HG02642 (cell line): ENCODE data around the gene TNFAIP1.
"Not testable (repeated sequence)": the region's sequence is repeated elsewhere in the genome, so short reads cannot be mapped to it uniquely, and the experiment has no call there.

Source experiments
- ATAC-seq: cut with Tn5 transposase; IDR thresholded peaks from one replicate; pipeline ENCODE4 v1.9.1; 2021; ENCODE audit warnings: mild to moderate bottlenecking; ENCODE audit not compliant: unreplicated experiment, poor library complexity

The TNFAIP1 gene, protein sequence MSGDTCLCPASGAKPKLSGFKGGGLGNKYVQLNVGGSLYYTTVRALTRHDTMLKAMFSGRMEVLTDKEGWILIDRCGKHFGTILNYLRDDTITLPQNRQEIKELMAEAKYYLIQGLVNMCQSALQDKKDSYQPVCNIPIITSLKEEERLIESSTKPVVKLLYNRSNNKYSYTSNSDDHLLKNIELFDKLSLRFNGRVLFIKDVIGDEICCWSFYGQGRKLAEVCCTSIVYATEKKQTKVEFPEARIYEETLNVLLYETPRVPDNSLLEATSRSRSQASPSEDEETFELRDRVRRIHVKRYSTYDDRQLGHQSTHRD

DNA sequence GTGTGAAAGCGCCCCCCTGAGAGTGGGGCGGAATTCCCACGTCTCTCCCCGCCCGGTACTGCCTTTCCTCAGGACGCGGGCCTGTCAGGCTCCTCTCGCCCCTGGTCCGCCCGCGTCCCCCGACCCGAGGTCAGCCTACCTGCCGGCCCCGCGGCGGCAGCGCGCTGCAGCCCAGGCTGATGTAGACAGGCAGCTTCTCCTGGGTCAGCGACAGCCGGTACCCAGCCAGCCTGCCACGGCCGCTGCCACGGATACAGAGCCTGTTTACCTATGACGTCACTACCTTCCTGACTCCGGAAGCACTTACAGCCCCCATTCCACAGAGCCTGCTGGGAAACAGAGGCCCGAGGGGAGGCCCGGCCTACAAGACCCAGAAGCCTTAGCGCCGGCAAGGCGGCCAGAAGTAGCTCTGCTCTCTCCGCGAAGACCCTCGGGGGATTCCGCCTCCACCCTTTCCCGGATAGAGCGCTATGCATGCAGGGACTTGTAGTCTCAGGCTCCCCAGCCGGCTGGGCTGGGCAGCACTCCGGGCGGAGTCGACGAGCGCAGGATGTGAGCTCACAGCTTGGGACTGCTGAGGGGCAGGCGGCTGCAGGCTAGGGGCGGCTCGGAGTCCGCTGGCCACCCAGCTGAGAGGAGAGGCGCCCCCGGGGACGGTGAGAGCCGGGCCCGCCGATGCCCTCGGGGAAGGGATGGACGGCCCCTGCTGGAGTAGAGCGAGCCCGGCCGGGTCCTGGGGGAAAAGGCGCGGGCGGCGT, at the start of gene TNFAIP1, which contains the start of gene IFT20:
Gene TNFAIP1, plus strand, starts transcription at position 561 of the 758 bp plus-strand sequence. CDS start 3,761 bp downstream, outside the sequence.
Gene IFT20, minus strand, starts transcription at position 272 of the 758 bp plus-strand sequence. CDS start 3,487 bp downstream, outside the sequence.
- peak; percentile 96 for ATAC-seq

DNA sequence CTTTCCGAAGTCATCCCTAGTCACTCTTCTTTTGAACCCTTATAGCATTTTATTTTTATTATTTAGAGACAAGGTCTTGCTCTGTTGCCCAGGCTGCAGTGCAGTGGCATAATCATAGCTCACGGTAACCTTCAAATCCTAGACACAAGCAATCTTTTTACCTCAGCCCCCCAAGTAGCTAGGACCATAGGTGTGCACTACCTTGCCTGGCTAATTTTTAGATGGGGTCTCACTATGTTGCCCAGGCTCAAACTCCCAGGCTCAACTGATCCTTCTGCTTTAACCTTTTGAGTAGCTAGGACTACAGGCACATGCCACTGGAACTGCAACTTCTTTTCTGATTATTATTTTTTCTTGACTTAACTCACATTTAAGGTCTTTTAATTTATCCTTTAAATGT, 49.6 kb upstream of the TNFAIP1 start:
- ATAC-seq = no peak

DNA sequence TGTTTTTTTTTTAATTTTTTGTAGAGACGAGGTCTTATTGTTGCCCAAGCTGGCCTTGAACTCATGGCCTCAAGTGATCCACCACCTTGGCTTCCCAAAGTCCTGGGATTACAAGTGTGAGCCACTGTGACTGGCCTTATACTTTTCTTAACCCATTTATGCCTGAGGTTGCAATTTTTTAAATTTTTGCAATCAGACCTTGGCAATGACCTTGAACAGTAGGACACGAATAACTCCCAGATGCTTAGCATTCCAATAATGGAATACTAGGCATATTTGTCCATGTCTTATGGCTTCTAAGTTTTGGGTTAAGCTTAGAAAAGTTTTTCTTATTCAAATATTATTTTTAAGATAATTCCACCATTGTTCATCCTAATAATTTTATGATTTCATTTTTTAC, 44.9 kb upstream of the TNFAIP1 start:
- ATAC-seq = no peak

DNA sequence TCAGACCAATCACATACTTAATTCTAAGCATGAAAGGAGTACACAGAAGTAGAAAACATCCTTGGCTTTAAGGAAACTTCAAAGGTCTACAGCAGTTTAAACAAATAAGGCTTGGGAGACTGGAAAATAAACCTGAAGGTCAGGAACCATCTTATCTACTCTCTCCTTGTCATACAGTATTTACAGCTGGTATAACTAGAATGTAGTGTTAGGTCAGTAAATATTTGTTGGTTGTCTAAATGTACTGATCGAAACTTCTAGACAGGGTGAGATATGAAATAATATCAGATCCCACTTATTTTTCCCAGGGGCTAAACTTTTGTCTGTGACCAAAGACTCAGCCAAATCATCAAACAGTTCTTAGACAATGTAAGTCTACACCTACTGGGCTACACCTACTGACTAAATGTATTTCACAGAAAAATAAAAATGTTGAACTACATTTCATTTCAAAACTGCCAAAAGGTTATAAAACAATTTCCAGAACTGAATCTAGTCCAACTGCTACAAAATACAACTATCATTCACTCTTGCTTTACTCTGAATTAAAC, 43.7 kb upstream of the TNFAIP1 start:
- no peak for ATAC-seq

DNA sequence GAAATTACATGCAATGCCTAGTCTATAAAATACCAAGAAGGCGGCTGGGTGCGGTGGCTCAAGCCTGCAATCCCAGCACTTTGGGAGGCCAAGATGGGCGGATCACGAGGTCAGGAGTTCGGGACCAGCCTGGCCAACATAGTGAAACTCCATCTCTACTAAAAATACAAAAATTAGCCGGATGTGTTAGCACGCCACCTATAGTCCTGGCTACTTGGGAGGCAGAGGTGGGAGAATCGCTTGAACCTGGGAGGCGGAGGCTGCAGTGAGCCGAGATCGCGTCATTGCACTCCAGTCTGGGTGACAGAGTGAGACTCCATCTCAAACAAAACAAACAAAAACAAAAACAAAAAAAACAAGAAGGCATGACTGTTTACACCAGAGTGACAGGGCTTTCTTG, 42.7 kb upstream of the TNFAIP1 start:
- ATAC-seq = not testable (repeated sequence)

DNA sequence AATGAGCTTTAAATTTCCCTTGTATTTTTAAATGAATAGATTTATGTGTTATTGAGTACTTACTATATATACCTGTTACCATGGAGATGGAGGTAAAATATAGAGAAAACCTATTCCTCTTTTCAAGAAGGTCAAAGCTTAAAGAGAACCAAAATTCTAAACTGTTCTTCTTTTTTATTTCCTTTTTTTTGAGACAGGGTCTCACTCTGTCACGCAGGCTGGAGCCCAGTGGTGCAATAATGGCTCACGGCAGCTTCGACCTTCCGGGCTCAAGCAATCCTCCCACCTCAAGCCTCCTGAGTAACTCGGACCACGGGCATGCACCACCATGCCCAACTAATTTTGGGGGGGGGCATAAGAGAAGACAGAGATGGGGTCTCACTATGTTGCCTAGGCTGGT, 41.6 kb upstream of the TNFAIP1 start:
- ATAC-seq = no peak

DNA sequence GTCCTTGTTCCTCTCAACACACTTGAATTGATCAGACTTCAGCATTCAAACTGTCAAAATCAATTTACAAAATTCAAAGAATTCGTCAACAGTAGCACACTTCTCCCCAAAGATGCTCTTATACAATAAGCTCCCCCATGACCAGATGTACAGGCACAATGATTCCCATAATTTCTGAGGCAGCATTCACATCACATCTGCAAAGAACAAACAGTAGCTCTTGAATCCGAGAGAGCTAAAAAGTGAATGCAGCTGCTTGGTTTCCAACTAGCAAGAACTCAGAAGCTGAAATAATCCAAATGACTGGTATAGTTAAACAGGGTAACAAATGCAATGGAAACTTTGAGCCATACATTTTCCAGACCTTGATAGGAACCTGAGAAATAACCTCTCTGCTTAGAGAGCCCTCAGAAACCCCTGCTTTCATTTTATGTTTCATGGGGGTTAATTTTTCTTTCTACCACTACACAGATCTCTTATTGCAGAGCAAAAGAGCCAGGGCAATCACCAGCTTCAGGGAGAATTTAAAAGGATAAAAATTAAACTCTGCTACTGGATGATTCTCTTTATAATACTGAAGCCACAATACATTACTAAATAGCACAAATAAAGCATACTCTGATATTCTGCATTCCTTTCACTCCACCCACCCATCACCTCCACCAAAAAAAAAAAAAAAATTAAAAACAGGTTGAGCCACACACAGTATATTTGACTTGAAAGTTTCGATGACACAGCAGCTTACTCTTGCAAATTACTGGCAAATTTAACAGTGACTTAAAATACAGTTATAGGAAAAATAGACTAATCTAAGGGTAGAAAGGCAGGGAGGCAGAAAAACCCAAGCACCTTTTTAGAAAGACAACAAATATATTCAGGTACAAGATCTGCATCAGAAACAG, 39.6 kb upstream of the TNFAIP1 start:
- ATAC-seq = no peak

DNA sequence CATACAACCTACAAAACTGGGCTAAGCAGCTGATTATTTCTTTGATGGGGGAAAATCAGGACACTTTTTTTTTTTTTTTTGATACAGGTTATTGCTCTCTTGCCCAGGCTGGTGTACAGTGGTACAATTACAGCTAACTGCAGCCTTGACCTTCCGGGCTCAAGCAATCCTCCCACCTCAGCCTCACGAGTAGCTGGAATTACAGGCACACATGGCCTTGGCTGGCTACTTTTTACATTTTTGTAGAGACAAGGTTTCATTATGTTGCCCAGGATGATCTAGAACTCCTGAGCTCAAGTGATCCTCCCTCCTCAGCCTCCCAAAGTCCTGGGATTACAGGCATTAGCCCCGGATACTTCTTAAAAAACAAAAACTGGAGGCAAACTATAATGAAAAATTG, 37.1 kb upstream of the TNFAIP1 start:
- ATAC-seq = no peak

DNA sequence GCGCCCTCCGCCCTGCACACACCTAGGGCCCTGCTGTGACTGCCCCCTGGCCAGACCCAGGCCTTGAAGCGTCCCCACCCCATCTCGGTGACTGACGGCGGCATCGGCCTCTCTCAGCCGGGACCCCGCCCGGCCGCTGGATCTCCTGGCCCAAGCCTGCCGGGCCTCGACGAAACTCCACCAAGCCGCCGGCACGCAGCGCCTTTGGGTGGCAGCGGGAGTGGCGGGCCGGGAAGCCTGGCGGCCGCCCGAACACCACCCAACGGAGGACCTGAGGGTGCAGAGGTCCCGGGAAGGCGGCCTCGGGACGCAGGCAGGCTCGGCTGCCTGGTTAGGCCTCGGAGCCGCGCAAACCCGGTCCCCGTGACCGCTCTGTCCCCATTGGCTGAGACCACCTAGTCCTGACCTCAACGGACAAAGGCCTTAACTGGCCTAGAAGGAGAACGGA, 28.6 kb upstream of the TNFAIP1 start:
- ATAC-seq = no peak

DNA sequence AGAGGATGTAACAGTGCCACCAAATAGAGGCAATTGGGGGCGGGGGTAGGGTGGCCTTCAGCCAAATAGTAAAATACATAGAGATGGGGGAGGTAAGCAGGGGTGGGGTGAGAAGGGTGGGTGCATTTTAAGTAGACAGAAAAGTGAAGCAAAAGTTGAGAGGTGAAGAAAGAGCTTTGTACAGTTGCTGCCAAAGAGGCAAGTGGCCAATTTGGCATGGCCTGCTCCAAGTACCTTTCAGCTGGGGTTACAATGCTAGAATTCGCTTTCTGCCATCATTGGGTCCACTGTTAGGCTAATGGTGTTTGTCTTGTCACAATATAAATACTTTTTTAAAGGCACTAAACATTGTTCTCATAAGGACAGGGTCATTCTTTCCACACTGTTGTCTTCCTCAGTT, 21.7 kb upstream of the TNFAIP1 start:
- ATAC-seq = no peak

DNA sequence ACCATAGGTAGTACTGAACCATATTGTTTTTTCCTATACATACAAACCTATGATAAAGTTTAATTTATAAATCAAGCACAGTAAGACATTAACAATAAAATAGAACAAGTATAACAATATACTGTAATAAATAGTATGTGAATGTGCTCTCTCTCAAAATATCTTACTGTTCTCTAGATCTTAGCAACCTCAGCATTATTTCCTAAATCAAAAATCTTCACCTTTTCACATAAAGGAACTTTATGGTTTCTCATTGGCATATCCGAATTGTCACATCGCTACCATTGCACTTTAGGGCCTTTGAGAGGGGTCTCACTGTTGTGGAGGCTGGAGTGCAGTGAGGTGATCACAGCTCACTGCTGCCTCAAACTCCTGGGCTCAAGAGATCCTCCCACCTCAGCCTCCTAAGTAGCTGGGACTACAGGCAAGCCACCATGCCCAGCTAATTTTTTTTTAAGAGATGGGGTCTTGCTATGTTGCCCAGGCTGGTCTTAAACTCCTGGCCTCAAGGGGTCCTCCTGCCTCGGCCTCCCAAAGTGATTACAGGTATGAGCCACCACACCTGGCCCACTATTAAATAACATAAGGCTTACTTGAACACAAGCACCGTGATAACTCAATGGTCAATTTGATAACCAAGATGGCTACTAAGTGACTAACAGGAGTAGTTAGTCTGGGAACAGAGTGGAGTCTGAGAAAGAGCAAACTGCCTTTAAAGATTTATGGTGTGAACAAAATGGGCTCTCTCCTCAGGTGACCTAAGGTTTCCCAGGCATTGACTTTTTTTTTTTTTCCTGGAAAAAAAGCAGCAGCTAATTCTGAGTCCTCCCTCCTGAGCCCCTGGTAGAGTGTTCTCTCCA, 19.5 kb upstream of the TNFAIP1 start:
- no peak for ATAC-seq

DNA sequence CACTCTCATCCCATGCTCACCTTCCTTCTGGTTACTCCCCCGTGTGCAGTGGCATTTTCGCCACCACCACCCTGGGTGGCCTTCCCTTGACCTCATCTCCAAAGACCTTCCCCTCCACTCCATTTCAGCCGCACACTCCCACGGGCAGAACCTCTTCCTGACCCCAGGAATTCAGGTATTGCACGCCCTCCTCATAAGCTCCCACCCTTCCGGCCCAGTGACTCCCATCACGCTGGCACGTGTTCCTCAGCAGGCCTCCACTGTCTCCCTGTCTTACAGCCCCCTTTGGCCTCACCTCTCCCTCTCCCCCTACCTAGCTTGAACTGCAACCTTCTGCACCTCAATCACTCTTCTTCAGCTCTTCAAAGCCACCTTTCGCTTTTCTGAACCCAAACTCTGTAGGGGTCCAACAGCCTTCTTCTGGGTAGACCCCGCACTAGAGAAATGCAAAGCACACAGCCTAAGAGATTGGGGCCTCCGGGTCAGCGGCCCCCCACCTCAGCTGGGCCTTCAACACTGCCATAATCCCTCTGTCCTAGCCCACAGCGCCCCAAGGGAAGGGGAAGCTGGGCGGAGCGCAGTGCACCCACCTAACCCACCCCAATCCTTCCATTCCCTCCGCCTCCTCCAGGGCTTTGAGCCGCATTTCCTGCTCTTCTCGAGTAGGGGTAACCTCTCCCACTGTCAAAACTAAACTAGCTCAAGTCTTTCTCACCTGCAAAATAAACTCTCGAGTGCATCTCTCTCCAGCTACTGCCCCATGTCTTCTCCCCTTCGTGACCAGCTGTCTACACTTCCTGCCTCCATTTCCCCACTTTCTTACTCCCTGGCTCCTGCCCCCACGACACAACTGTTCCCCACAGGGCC, 18.2 kb upstream of the TNFAIP1 start:
- no peak for ATAC-seq

DNA sequence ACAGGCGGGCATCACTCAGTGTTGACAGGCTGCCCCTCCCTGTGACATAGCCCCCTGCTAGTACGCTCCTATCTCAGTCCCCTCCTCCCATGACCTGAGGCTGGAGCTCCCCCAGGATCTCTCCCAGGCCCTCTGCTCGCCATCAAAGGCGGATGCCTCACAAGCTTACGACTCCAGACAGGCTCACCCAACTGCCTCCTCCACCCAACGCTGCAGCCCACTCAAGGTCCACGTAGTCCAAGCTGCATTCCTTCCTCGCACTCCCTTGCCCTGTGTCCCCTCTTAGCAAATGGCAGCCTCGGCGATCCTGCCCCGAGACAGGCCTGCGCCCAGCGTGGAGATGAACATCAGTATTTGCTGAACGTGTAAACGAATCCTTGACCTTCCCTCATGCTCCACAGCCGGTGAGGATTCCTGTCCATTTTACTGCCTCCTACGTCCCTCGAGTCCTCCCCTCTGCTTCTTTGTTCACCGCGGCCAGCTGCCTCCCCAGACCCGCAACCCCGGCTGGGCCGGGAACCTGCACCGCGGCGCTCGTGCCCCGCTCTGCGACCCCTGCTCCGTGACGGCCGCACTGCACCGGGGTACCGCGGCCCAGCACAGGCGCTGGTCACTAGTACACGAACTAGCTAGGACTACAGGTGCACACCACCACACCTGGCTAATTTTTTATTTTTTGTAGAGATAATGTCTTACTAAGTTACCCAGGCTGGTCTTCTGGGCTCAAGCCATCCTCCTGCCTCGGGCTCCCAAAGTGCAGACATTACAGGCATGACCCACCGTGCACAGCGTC, 17.4 kb upstream of the TNFAIP1 start:
- peak; percentile 11 for ATAC-seq

DNA sequence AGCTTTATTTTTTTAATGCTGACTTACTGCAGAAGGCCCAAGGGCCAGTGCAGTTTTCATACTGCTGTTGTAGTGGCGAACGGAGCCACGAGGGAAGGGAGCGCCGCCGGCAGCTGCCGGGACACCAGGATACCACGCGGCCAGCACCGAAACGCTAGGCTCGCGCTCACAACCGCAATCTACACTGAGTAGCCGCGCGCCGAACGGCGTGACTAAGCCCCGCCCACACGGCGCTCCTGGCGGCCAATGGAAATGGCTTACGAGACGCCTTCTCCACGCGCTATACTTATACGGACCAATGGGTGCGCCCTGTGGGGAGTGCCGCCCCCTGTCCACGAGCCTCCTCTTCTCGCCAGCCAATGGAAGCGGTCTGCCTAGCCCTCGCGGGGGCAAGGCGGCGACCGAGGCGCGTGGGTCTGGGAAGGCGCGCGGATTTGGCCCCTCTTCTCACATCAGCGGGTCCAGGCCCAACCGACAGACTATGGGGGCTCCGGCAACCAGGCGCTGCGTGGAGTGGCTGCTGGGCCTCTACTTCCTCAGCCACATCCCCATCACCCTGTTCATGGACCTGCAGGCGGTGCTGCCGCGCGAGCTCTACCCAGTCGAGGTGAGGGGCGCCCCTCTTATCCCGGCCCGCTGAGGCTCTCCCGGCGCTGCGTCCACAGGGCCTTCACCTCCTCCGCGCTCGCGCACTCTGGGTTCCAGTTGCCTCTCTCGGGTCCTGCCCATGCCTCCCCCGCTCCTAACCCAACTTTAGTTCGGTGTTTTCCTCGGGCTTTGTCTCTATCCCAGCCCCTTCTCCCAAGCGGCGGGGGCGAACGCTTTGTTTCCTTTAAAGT, 16.6 kb upstream of the TNFAIP1 start, which contains the start of gene TMEM97:
Gene TMEM97, plus strand, starts transcription at position 442 of the 839 bp plus-strand sequence. Its CDS starts 40 bp downstream, at position 482.
- ATAC-seq = peak; percentile 96

DNA sequence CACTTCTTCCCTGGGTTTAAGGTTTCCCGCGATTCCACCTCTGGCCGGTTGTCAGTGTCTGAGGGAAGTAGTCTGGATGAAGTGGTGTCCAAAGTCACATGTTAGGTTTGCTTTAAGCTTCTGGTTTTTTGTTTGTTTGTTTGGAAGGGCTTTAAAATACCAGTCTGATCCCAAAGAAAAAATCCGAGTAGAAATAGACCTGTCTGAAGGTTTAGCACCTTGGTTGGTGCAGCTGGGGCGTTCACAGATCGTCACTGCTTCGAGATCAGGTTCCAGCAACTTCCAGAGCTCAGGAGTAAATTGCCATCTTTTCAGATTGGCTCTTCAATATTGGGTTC, 16.0 kb upstream of the TNFAIP1 start:
- ATAC-seq = no peak

DNA sequence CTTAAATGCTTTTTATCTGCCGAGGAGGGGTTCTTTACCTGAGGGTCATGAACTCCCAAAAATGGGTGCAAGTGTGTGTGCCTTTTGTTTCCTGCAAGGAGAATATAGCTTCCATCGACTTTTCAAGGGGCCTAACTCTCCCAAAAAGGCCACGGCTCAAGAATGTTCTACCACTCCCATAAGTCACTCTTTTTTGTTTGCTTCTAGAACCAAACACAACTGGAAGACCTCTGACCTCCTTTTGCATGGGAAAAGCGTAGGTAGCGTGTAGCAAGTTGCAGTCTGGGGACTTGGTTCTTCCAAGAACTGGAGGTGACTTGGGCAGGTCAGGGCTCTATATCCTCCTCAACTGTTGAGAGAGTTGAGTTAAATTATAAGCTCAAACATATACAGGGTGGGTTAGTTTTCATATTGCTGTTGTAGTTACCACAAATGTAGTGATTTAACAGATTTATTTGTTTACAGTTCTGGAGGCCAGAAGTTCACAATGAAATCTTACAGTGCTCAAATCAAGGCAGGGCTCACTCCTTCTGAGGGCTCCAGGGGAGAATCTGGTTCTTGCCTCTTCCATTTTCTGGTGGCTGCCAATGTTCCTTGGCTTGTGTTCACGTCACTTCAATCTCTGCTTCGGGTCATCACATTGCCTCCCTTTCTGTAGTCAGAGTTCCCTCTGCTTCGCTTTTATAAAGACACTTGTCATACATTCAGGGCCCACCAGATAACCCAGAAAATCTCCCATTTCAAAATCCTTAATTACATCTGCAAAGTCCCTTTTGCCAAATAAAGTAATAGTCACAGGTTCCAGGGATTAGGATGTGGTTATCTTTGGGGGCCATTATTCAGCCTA, 15.1 kb upstream of the TNFAIP1 start:
- ATAC-seq = no peak
